SJCRH30 (cell line): ENCODE measurements around the gene GNAQ. TPM values are rescaled to one million over a fixed set of nuclear protein-coding genes. Genes with fewer than 3 reads are reported as not detected.
A peak's percentile ranks its signal among the peaks of the same experiment; 100 is the strongest.

Experiments
- DNase-seq, 2 experiments: peaks; one replicate each; pipeline ENCODE4 v3.0.0-alpha.2; 2015 to 2020
- H3K27ac ChIP-seq: fragments of 250-450 bp; sonication (Bioruptor Pico); 2 replicates; pipeline ENCODE4 v1.5.1; 2020; ENCODE audit warnings: mild to moderate bottlenecking, moderate library complexity
- H3K27me3 ChIP-seq: fragments of 250-450 bp; sonication (Bioruptor Pico); 2 replicates; pipeline ENCODE4 v1.5.1; 2020; ENCODE audit warnings: mild to moderate bottlenecking, moderate library complexity
- H3K36me3 ChIP-seq: fragments of 250-450 bp; sonication (Bioruptor Pico); 2 replicates; pipeline ENCODE4 v1.5.1; 2020; ENCODE audit warnings: mild to moderate bottlenecking, moderate library complexity
- H3K4me1 ChIP-seq: fragments of 250-450 bp; sonication (Bioruptor Pico); 2 replicates; pipeline ENCODE4 v1.5.1; 2020; ENCODE audit warnings: mild to moderate bottlenecking, moderate library complexity
- H3K4me3 ChIP-seq: fragments of 250-450 bp; sonication (Bioruptor Pico); 2 replicates; pipeline ENCODE4 v1.5.1; 2020; ENCODE audit warnings: mild to moderate bottlenecking, moderate library complexity
- H3K9me3 ChIP-seq: fragments of 250-450 bp; sonication (Bioruptor Pico); replicated peaks from 2 replicates; pipeline ENCODE4 v1.5.1; 2020; ENCODE audit warnings: mild to moderate bottlenecking, moderate library complexity
- total RNA-seq: library from RNA; depleted of rRNA; stranded (reverse); fragments of >200 nt; shearing (Covaris generic); gene quantifications from 2 replicates; pipeline ENCODE4 v1.2.3, GENCODE V29; 2014

GNAQ gene
- total RNA-seq, 1 experiment from 2014 or later = 28.8 TPM

DNA sequence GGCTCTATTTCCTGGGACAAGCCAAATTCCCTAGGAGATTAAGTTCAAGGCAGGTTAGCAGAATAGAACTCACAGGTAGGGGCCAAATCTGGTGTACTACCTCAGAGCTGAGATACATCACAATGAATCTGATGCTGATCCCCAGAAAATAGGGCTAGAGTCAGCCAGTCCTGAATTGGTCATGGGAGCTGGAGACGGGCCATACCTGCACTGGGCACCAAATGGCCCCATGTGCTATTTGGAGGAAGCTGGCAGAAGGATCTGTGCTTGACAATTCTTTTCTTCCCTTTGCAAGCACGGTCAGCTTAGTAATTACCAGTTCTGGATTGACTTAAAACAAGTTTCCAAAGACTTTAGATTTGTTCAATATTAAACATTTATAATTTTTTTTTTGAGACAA lies 10.4 kb upstream of the GNAQ start:
- DNase-seq = no peak
- no peaks in the 10 kb centered on the region for H3K4me1 ChIP-seq
- no peaks in the 10 kb centered on the region for H3K9me3 ChIP-seq
- H3K4me3 ChIP-seq = no peak overlapping the region
- H3K36me3 ChIP-seq = no peaks in the 10 kb centered on the region
- H3K27ac ChIP-seq = no peak overlapping the region
- no peaks in the 10 kb centered on the region for H3K27me3 ChIP-seq

GRCh38 chr9:78040726-78041125 lies 9.1 kb upstream of the GNAQ start:
- Histone ChIP-seq H3K4me3 (no peak overlapping the region), H3K27ac (no peak overlapping the region), H3K36me3 (no peaks in the 10 kb centered on the region), H3K27me3 (no peaks in the 10 kb centered on the region), H3K9me3 (no peaks in the 10 kb centered on the region), H3K4me1 (no peaks in the 10 kb centered on the region)
- DNase-seq = no peak

DNA sequence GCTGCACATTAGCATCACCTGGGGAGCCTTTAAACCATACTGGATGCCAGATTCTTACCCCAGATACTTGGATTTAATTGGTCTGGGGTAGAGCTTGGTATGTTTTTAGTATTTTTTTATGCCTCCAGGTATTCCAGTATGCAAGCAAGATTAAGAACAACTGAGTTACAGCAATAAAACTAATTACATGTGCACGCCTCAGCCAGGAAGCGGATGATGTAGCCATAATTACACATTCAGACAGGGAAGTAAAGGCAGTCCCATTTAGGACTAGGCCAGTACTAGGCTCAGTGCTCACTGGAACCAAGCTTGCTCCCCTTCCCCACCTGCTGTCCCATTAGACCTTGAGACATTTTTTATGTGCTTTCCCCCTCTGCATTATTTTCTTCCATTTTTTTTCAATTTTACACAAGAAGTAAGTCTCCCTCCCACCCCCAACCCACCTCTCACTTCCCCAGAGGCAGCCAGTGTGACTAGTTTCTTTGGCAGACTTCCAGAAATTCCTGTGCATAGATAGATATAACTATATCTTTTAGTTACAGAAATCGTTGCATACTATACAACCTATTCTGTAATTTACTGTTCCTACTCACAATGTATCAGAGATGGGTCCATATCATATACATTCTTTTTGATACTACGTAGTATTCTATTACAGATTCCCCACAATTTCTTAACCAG lies 7.1 kb upstream of the GNAQ start:
- H3K27ac ChIP-seq = no peak overlapping the region
- peak in 1 of 2 experiments; percentile 22 for DNase-seq
- H3K27me3 ChIP-seq = no peaks in the 10 kb centered on the region
- no peaks in the 10 kb centered on the region for H3K9me3 ChIP-seq
- H3K4me3 ChIP-seq = no peak overlapping the region
- H3K4me1 ChIP-seq = no peaks in the 10 kb centered on the region
- H3K36me3 ChIP-seq = no peaks in the 10 kb centered on the region

DNA sequence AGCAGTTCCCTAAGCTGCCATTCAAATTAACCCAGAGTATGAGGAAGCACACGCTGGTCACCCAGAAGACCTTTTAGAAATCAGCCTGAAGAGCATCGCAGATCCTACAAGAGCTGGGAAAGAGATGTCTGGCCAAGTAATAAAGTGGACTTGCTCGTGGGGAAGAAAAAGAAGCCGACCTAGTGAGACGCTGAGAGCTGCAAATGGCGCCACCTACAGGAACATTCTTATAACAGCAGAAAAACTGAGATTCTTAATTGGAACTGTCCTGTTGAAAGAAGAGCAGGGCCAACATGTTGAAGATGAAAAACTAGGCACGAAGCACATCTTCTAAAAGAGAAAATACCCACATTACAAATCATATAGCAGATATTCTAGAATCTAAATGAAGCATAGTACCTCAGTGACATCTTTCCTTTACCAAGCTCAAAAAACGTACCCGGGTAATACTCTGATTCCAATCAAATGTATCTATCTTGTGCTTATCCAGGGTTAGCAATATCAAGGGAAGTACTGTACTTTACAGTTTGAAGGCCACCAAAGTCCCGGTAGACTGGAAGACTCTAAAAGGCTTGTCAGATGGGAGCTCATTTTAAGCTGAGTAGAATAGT lies 3.9 kb upstream of the GNAQ start:
- Histone ChIP-seq H3K4me3 (no peak overlapping the region), H3K4me1 (no peaks in the 10 kb centered on the region), H3K27me3 (no peaks in the 10 kb centered on the region), H3K9me3 (no peaks in the 10 kb centered on the region), H3K36me3 (no peaks in the 10 kb centered on the region), H3K27ac (no peak overlapping the region)
- peak; percentile 54 to 92 for DNase-seq

- Histone ChIP-seq H3K27ac (no peak overlapping the region), H3K27me3 (no peaks in the 10 kb centered on the region), H3K4me3 (no peak overlapping the region), H3K36me3 (no peaks in the 10 kb centered on the region), H3K9me3 (no peaks in the 10 kb centered on the region), H3K4me1 (no peaks in the 10 kb centered on the region)
- no peak for DNase-seq
Measured at GRCh38 chr9:78033870-78034269, 2.3 kb upstream of the GNAQ start.

DNA sequence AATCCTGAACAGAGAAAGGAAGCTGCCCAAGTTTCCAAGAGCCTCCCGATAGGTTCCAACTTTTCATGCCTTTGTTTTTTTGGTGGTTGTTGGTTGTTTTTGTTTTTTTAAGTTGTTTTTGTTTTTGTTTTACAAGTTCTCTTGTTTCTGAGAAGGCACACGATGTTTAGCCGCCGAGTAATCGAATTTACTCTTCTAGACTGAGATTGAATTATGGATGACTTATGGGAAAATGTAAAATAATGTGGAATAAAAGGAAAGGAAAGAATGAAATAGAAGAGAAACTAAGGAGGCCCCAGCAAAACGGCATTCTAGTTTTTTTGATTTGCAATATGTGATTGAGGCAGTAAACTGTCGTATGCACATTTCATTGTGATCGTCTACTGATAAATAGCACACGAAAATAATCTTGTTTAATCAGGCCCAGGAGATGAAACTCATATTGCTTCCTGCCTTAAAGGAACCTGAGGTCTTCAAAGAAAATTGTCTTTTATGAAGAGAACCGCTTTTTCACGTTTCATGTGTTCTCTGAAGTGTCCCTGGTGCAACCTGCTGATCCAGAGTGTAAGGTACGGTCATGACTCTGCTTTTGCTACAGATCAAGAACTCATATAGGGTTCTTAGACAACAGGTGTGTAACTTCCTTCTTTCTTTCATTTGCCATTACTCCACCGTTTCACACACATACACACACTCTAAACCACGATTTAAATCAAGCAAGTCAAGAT lies 1.3 kb upstream of the GNAQ start:
- H3K36me3 ChIP-seq = no peaks in the 10 kb centered on the region
- DNase-seq = no peak
- H3K4me3 ChIP-seq = peak overlapping the region; percentile 88
- H3K4me1 ChIP-seq = no peaks in the 10 kb centered on the region
- no peaks in the 10 kb centered on the region for H3K27me3 ChIP-seq
- H3K27ac ChIP-seq = peak overlapping the region; percentile 36; the same call in 1 of the 2 replicates
- no peaks in the 10 kb centered on the region for H3K9me3 ChIP-seq

- Histone ChIP-seq H3K27ac (peak overlapping the region; percentile 36; the same call in 1 of the 2 replicates), H3K27me3 (no peaks in the 10 kb centered on the region), H3K36me3 (no peaks in the 10 kb centered on the region), H3K4me1 (no peaks in the 10 kb centered on the region), H3K4me3 (peak overlapping the region; percentile 88), H3K9me3 (no peaks in the 10 kb centered on the region)
- DNase-seq = peak; percentile 92
Measured at GRCh38 chr9:78031893-78032729, 500 bp upstream of the GNAQ start.

DNA sequence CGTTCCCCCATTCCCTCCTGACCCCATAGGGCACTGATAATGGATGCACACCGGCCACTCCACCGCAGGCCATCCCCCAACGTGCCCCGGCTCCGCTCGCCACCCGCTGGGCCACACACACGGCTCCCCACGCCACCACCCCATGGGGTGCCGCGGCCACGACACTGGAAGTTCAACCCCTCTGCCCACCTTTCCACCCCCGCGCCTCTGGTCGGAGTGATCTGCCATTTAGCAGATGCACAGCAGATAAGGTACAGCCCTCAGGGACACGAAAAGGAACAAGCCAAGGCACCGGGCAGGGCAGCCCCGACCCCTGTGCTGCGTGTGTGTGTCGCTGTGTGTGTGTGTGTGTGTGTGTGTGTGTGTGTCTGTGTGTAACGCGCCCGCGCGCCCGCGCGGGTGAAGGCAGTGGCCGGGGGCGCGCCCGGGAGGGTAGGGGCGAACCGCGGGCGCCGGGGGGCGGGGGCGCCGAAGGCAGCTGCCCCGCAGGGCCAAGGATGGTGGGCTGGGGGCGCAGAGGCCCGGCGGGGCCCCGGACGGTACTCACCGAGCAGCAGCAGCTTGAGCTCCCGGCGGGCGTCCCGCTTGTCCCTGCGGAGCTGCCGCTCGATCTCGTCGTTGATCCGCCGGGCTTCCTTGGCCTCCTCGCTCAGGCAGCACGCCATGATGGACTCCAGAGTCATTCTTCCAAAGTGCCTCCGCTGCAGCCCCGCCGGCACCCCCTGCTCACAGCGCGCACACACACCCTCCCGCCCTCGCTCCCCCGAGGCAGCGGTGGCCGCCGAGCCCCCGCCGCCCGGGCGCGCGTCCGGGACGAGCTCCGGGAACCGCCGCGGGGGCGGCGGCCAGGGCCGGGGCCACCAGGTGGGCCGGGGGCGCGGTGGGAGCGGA lies 813 bp downstream of the GNAQ start:
- peak; percentile 65 to 69 for DNase-seq
- no peaks in the 10 kb centered on the region for H3K4me1 ChIP-seq
- no peaks in the 10 kb centered on the region for H3K9me3 ChIP-seq
- peak overlapping the region; percentile 61; the same call in 1 of the 2 replicates for H3K27ac ChIP-seq
- H3K4me3 ChIP-seq = peak overlapping the region; percentile 88
- no peaks in the 10 kb centered on the region for H3K27me3 ChIP-seq
- H3K36me3 ChIP-seq = no peaks in the 10 kb centered on the region

DNA sequence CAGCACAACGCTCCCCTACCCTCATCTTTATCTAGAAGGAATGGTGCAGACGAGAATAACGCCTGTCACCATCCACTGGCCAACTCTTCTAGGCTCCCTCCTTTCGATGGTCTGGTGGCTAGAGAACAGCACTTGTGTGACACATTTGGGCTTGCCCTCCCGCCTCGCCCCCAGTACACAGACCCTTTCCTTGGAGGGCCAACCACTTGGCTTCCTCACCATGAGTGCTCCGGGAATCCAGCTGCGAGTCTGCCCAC lies 1.4 kb downstream of the GNAQ start:
- Histone ChIP-seq H3K27ac (peak overlapping the region; percentile 61; the same call in 1 of the 2 replicates), H3K4me3 (peak overlapping the region; percentile 88), H3K36me3 (no peaks in the 10 kb centered on the region), H3K4me1 (no peaks in the 10 kb centered on the region), H3K9me3 (no peaks in the 10 kb centered on the region), H3K27me3 (no peaks in the 10 kb centered on the region)
- peak; percentile 47 to 63 for DNase-seq

DNA sequence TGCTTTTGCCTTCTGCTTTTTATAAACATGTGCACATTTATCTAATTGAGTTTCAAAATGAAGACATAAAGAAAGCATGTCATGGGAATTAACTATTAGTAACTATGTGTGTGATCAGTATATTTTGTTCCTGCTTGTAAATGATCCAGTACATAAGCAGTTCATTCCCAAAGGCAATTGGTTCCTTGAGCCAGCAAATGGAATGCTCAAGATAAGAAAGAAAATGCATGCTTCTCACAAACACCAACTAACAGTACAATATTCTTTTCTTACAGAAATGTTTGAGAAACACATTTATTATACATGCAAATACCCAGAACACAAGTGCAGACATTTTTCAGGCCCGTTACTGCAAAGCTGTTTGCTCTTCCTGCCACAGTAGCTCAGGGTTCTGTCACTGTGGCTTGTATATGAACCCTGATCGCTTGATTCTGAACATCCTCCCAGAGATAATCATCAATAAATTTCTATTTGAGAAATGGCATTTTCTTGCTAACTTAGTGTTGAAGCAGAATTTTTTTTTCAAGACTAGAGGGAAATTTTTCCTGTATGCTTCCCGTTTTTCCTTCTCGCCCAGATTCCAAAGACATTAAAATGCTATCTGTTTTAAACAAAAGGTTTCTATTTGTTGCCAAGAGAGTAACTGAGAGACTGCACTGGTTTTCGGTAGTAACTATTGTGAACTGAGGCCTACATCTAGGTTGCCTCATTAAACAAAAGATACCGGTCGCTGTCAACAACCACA lies 1.9 kb downstream of the GNAQ start:
- DNase-seq = peak in 1 of 2 experiments; percentile 22
- no peaks in the 10 kb centered on the region for H3K9me3 ChIP-seq
- peak overlapping the region; percentile 61; the same call in 1 of the 2 replicates for H3K27ac ChIP-seq
- H3K4me3 ChIP-seq = peak overlapping the region; percentile 88
- no peaks in the 10 kb centered on the region for H3K27me3 ChIP-seq
- no peaks in the 10 kb centered on the region for H3K36me3 ChIP-seq
- no peaks in the 10 kb centered on the region for H3K4me1 ChIP-seq

GRCh38 chr9:78028926-78029325 lies 2.7 kb downstream of the GNAQ start:
- Histone ChIP-seq H3K4me3 (no peak overlapping the region), H3K27ac (no peak overlapping the region), H3K4me1 (no peaks in the 10 kb centered on the region), H3K27me3 (no peaks in the 10 kb centered on the region), H3K36me3 (no peaks in the 10 kb centered on the region), H3K9me3 (no peaks in the 10 kb centered on the region)
- DNase-seq = no peak

- no peaks in the 10 kb centered on the region for H3K4me1 ChIP-seq
- no peak overlapping the region for H3K4me3 ChIP-seq
- H3K9me3 ChIP-seq = no peaks in the 10 kb centered on the region
- no peak for DNase-seq
- no peaks in the 10 kb centered on the region for H3K36me3 ChIP-seq
- H3K27me3 ChIP-seq = no peaks in the 10 kb centered on the region
- H3K27ac ChIP-seq = no peak overlapping the region
Measured at GRCh38 chr9:78026947-78027346, 4.7 kb downstream of the GNAQ start.

DNA sequence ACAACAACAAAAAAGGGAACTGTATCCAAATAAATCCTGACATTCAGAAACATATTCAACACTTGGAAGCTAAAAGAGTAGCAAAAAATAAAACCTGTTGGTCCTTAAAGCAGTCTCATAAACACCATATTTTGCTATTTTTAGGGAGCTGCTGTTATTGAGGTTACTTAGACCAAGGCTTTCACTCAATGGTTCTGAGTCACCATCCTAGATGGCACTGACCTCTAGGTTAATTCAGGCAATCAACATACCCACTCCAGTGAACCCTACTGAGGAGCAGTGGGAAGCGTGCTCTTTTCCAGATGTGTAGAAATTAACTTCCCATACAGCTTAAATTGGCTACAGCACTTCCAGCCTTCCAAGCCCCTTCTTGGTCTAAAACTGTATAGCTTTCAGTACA lies 5.2 kb downstream of the GNAQ start:
- DNase-seq = no peak
- H3K27ac ChIP-seq = no peak overlapping the region
- H3K9me3 ChIP-seq = no peaks in the 10 kb centered on the region

More for the DNA sequence above, 5.2 kb downstream of the GNAQ start:
- Histone ChIP-seq H3K4me3 (no peak overlapping the region), H3K36me3 (no peaks in the 10 kb centered on the region), H3K27me3 (no peaks in the 10 kb centered on the region), H3K4me1 (no peaks in the 10 kb centered on the region)
